COR-L47 (cell line): ENCODE results near the gene FAM13C.
"Not testable (repeated sequence)": the region's sequence is repeated elsewhere in the genome, so short reads cannot be mapped to it uniquely, and the experiment has no call there.

ENCODE experiments used
- DNase-seq: peaks from one replicate; lab custom pipeline; 2025; lab: John Stamatoyannopoulos, UW

FAM13C gene

GRCh38 chr10:59362144-59362958 lies at the start of gene FAM13C:
TSS of gene FAM13C (minus strand) at chr10:59362549. CDS start at chr10:59362460, 89 bp downstream.
- DNase-seq = peak; percentile 87

- no peak for DNase-seq
Observed at GRCh38 chr10:59405235-59405634, 42.9 kb upstream of the FAM13C start.

DNA sequence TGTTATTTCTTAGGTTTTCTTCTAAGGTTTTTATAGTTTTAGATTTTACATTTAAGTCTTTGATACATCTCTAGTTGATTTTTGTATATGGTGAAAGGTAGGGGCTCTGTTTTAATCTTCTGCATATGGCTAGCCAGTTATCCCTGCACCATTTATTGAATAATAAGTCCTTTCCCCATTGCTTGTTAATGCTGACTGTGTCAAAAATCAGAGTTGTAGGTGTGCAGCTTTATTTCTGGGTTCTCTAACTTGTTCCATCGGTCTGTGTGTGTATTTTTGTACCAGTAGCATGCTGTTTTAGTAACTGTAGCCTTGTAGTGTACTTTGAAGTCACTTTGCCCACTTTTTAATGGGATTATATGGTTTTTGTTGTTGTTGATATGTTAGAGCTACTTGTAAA lies 37.9 kb upstream of the FAM13C start:
- no peak for DNase-seq

- DNase-seq = not testable (repeated sequence)
Observed at GRCh38 chr10:59399329-59399728, 37.0 kb upstream of the FAM13C start.

DNA sequence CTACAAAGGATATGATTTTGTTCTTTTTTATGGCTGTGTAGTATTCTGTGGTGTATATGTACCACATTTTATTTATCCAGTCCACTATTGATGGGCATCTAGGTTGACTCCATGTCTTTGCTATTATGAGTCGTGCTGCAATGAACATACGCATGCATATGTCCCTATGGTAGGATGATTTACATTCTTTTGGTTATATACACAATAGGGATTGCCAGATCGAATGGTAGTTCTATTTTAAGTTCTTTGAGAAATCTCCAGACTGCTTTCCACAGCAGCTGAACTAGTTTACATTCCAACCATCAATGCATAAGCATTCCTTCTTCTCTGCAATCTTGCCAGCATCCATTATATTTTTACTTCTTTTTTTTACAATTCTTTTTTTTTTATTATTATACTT lies 35.6 kb upstream of the FAM13C start:
- DNase-seq = no peak

DNA sequence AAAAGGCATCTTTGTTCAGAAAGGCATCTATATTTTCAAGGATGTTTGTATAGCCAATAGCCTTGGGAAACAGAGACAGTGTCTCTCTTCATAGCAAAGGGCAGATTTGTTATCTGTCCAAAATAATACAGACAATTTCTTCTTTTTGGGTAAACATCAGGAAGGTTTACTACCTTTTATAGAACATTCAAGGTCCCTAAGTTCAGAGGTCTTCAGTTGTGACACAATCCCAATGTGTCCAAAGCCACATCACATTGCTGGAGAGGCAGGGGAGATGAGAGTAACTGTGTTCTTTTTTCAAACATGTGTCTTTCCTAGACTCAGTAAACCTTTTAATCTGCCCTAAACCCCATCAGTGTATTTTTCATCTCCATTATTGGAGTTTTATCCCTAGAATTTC lies 33.6 kb upstream of the FAM13C start:
- no peak for DNase-seq

GRCh38 chr10:59393349-59393748 lies 31.0 kb upstream of the FAM13C start:
- DNase-seq = no peak

- no peak for DNase-seq
Observed at GRCh38 chr10:59391060-59391459, 28.7 kb upstream of the FAM13C start.

- no peak for DNase-seq
Observed at GRCh38 chr10:59388671-59388976, 26.3 kb upstream of the FAM13C start.

- no peak for DNase-seq
Observed at GRCh38 chr10:59387951-59388670, 25.8 kb upstream of the FAM13C start.

- DNase-seq = no peak
Observed at GRCh38 chr10:59384761-59385160, 22.4 kb upstream of the FAM13C start.

DNA sequence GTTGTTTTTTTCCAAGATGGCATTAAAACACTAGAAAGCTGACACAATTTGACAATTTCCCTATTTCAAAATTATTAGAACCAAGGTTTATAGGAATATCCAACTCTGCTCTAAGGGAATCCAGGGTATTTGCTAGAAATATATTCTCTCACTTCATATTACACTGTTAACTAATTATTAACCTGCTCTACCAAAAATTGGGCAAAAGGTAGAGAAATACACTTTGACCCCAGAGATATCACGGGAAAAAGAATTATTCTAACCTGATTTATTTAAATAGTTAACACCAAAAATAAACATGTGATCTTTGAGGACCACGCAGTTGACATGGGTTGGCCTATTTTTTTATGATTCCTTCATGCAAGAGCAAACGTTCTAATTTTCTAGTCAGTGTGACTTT lies 21.6 kb upstream of the FAM13C start:
- DNase-seq = no peak

DNA sequence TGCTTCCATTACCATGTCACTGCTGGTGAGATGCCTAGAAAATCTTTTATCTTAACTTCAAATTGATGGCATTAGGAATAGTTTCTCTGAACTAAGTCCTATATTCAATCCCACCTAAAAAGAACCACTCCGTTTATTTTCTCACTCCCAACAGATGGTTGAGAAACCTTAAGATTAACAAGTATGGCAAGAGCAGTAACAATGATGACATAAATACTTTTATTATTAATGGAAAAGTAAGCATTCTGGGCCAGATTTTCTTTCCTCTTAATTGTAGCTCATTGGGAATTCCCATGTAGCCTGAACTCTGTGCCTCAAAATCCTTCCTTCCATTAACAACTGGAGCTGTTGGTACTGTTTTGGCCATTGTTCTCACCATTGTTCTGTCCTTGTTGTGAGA lies 21.1 kb upstream of the FAM13C start:
- DNase-seq = no peak

DNA sequence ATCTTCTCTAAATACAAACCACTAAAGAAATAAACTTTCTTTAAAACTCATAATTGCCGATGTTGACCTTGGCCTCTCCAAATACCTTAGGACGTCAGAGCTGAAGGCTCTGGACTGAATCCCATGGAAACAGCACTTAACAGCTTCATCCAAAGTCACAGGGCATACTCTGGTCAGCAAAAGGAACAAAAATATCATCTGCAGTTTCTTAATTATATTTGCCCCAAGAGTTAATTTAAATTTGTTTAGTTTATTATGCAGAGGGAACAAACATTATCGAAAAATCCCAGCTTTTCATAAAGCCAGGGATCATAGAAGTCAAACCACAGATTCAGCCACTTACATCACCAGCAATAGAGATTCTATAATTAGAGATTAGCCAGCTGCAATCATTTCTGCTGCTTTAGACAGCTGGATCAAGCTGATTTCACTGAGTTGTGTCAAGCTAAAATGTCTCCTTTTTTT lies 20.5 kb upstream of the FAM13C start:
- no peak for DNase-seq

GRCh38 chr10:59381687-59382086 lies 19.3 kb upstream of the FAM13C start:
- no peak for DNase-seq

DNA sequence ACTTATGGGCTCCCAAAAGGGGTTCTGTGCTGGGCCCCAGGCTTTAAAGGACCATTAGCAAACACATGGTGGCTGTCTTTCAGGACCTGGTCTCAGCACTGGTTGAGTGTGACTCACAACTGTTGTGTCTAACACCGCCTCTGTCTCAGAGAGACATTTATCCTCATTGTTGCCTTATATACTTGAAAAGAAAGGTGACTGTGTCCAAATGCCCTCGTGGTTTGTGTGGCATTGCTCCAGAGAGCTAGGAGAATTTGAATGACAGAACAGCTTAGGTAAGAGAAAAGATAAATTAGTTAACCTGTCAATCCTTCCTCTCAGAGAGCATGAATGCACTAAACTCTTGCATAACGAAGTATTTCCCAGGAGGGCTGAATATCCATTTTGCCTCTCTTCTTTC lies 14.5 kb upstream of the FAM13C start:
- DNase-seq = no peak

- DNase-seq = no peak
Observed at GRCh38 chr10:59375990-59376389, 13.6 kb upstream of the FAM13C start.

GRCh38 chr10:59374916-59375315 lies 12.6 kb upstream of the FAM13C start:
- DNase-seq = no peak

DNA sequence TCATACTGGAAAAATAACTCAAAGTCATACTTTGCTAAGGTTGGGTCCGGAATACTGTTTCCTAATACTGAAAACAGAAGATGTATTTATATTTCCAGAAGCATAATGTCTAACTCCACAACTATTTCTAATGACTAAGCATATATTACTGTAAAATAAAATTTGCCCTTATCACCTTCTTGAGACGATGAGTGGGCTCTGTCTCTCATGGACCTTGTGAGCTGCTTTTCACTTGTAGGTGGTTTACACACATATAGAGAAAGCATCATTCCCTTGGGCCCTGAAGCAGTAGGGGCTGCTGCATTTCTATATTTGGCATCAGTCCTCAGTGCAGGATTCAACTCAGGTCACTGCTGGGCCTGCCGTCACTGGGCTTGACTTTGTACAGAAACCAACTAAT lies 10.7 kb upstream of the FAM13C start:
- no peak for DNase-seq

GRCh38 chr10:59372543-59372942 lies 10.2 kb upstream of the FAM13C start:
- no peak for DNase-seq

- no peak for DNase-seq
Observed at GRCh38 chr10:59366290-59366689, 3.9 kb upstream of the FAM13C start.

DNA sequence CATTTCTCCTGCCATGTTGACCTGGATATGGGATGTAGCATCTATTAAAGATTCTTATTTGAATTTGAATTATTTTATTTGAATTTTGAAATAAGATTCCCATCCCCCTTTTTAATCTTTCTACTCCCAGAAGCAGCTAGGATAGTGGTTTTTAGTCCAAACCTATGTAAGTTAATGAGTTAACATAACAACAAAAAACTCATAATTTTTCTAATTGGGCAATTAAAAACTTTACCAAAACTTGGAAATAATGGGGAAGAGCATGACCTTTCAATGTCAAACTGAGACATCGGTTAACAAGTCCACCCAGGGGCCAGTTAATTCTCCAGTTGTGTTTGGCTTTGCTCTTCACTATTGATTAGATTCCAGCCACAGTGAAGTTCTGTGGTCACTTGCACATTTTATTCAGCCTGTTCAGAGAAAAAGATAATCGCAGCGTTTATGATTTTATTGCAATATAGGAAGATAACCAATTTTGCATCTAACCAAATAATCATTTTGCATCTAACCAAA lies 1.2 kb upstream of the FAM13C start:
- DNase-seq = no peak

DNA sequence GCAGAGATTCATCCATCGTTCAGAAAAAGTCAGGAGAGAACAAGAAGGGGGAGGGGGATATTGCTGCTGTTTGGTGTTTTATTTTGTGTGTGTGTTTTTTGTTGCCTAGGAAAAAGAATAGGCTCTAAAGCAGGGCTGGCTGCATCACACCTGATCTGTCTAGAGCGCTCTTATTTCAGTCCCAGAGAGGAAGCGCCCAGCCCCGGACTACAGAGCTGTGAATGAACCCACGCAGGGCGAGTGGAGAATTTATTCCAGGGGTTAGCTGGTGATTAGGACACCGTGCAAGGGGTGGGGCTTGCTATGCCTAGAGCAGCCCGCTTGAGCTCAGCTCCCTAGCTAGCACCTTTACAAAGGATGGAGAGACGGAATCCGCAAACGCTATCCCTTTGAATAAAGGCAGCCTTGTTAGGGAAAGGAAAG lies 621 bp upstream of the FAM13C start:
- peak; percentile 81 for DNase-seq
